Measurements from ENCODE around the gene CCDC183.
"Not testable (repeated sequence)": the region's sequence is repeated elsewhere in the genome, so short reads cannot be mapped to it uniquely, and the experiment has no call there.

Gene CCDC183

DNA sequence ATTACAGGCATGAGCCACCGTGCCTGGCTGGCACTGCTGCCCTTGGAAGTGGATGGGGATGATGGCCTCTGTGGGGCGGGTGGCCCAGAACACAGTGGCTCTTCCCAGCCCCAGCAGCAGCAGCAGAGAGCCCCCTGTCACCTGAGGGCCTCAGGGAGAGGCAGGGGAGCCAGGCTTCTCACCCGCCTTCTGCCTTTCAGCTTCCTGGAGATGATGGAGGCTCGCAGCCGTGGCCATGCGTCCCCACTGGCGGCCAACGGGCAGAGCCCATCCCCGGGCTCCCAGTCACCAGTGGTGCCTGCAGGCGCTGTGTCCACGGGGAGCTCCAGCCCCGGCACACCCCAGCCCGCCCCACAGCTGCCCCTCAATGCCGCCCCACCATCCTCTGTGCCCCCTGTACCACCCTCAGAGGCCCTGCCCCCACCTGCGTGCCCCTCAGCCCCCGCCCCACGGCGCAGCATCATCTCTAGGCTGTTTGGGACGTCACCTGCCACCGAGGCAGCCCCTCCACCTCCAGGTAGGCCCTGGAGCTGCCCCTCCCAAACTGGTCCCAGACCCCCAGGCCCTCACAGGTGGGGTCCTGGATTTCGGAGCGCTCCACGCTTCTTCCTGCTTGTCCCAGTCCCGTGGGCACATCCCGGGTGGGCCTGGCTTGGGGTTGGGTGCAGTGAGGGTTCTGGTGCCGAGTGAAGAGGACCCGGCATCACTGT is 41.2 kb downstream of the CCDC183 start:
- Histone ChIP-seq H3K4me3 (ENCODE audit: low read depth, low read length) (no peak overlapping the region), H3K9ac (ENCODE audit: low read depth, low read length) (no peak overlapping the region), H3K4me1 (ENCODE audit: control insufficient read depth, insufficient read depth, low read length) (peaks cover 15% of the 10 kb centered on the region), H3K36me3 (ENCODE audit: control insufficient read depth, insufficient read depth, low read length) (peaks cover 18% of the 10 kb centered on the region), H3K27me3 (ENCODE audit: control insufficient read depth, insufficient read depth, low read length) (no peaks in the 10 kb centered on the region), H3K9me3 (ENCODE audit: control insufficient read depth, insufficient read depth, low read length) (no peaks in the 10 kb centered on the region), H3K27ac (ENCODE audit: low read depth, low read length) (no peak overlapping the region)

DNA sequence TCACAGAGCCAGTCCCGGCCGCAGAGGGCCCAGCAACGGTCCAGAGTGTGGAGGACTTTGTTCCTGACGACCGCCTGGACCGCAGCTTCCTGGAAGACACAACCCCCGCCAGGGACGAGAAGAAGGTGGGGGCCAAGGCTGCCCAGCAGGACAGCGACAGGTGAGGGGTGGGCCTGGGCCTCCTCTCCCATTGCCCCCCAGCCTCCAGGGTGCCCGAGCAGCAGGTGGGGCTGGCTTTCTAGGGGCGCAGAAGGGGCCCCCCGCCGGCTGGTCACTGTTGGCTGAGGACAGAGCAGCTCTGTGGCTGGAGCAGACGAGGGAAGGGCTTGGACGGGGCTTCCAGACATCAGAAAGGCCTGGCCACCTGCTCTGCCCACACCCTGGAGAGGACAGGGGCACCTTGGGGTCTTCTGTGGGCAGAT is 41.7 kb downstream of the CCDC183 start:
- H3K27ac ChIP-seq (ENCODE audit: low read depth, low read length); H3K27me3 ChIP-seq (ENCODE audit: control insufficient read depth, insufficient read depth, low read length); H3K4me3 ChIP-seq (ENCODE audit: low read depth, low read length); H3K9ac ChIP-seq (ENCODE audit: low read depth, low read length); H3K9me3 ChIP-seq (ENCODE audit: control insufficient read depth, insufficient read depth, low read length): not testable (repeated sequence)
- peaks cover 12% of the 10 kb centered on the region for H3K36me3 ChIP-seq (ENCODE audit: control insufficient read depth, insufficient read depth, low read length)
- H3K4me1 ChIP-seq (ENCODE audit: control insufficient read depth, insufficient read depth, low read length): peaks cover 15% of the 10 kb centered on the region

DNA sequence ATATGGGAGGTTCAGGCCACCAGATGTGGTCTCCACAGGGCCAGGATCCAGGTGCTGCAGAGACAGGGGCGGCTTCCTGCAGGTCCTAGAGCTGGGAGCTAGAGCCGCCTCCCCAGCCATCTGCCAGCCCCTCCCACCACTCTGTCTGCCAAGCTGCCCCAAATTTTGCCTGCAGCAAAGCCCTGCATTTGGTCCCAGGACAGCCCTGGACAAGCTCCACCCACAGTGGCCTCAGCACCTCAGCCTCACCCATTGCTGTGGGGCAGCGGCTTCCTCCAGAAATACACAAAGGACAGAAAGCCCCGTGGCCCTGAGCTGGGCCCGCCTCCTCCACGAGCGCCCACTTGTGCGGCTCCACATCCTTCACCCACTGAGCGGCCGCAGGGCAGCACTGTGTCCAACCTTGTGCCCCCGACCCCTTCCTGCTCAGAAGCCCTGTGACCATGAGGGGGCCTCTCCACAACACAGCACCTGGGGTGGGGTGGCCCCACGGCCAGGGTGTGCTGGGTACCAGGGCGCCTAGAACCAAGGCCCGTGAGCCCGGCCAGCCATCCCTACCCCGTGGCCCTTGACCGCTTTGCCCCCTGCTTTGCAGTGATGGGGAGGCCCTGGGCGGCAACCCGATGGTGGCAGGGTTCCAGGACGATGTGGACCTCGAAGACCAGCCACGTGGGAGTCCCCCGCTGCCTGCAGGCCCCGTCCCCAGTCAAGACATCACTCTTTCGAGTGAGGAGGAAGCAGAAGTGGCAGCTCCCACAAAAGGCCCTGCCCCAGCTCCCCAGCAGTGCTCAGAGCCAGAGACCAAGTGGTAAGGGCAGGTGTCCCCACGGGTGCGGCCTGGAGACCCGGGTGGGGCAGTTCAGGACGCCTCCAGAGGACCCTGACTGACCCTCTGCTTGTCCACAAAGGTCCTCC is 42.4 kb downstream of the CCDC183 start:
- Histone ChIP-seq H3K9ac (ENCODE audit: low read depth, low read length) (no peak overlapping the region), H3K4me1 (ENCODE audit: control insufficient read depth, insufficient read depth, low read length) (peaks cover 15% of the 10 kb centered on the region), H3K27ac (ENCODE audit: low read depth, low read length) (no peak overlapping the region), H3K4me3 (ENCODE audit: low read depth, low read length) (no peak overlapping the region), H3K9me3 (ENCODE audit: control insufficient read depth, insufficient read depth, low read length) (no peaks in the 10 kb centered on the region), H3K36me3 (ENCODE audit: control insufficient read depth, insufficient read depth, low read length) (peaks cover 12% of the 10 kb centered on the region), H3K27me3 (ENCODE audit: control insufficient read depth, insufficient read depth, low read length) (no peaks in the 10 kb centered on the region)

DNA sequence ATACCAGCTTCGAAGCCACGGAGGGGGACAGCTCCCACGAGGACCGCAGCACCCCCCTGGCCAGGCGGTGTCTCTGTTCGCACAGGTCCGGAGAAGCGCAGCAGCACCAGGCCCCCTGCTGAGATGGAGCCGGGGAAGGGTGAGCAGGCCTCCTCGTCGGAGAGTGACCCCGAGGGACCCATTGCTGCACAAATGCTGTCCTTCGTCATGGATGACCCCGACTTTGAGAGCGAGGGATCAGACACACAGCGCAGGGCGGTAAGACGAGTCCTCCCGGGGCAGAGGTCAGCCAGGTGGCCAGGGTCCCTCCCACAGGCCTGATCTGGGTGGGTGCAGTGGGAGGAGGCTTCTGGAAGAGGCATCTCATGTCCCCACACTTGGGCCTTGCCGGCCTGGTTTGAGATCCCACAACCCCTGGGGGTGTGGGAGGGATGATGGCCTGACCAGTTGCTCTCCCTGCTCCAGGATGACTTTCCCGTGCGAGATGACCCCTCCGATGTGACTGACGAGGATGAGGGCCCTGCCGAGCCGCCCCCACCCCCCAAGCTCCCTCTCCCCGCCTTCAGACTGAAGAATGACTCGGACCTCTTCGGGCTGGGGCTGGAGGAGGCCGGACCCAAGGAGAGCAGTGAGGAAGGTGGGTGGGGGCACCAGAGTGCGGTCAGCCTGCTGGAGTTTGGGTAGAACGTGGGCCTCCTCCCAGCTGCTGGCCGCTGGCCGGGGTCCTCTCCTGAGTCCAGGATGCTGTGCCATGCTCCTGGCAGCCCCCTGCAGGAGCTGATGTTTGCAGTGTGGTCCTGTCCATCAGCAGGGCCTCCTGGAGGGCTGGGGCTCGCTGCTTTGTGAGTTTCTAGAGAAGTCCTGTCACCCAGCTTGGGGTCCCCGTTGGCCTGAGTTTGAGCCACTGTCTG is 43.3 kb downstream of the CCDC183 start:
- Histone ChIP-seq H3K9ac (ENCODE audit: low read depth, low read length) (no peak overlapping the region), H3K4me3 (ENCODE audit: low read depth, low read length) (no peak overlapping the region), H3K27me3 (ENCODE audit: control insufficient read depth, insufficient read depth, low read length) (no peaks in the 10 kb centered on the region), H3K4me1 (ENCODE audit: control insufficient read depth, insufficient read depth, low read length) (peaks cover 15% of the 10 kb centered on the region), H3K9me3 (ENCODE audit: control insufficient read depth, insufficient read depth, low read length) (no peaks in the 10 kb centered on the region), H3K27ac (ENCODE audit: low read depth, low read length) (peak overlapping the region; percentile 36), H3K36me3 (ENCODE audit: control insufficient read depth, insufficient read depth, low read length) (peaks cover 12% of the 10 kb centered on the region)

DNA sequence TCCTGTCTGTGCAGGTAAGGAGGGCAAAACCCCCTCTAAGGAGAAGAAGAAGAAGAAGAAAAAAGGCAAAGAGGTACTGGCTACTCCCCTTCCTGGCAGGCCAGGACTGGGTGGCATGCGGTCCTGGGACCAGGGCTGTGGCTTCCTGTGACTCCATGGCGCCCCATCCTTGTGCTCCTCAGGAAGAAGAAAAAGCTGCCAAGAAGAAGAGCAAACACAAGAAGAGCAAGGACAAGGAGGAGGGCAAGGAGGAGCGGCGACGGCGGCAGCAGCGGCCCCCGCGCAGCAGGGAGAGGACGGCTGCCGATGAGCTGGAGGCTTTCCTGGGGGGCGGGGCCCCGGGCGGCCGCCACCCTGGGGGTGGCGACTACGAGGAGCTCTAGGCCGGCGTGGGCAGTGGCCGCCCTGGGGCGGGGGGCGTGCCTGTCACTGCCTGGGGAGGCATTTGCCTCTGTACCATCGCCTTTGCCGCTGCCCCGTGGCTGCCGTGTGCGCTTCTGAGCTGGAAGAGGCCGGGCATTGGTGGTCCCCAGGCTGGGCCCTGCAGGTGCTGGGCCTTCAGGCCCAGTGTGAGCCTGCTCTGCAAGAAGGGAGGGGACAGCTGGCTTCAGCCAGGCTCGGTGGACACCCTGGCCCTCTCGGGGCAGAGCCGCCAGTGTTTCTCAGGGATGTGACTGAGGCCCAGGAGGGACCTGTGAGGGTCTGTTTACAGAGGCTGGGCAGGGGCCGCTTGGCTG is 44.2 kb downstream of the CCDC183 start:
- Histone ChIP-seq H3K9ac (ENCODE audit: low read depth, low read length) (no peak overlapping the region), H3K27me3 (ENCODE audit: control insufficient read depth, insufficient read depth, low read length) (no peaks in the 10 kb centered on the region), H3K36me3 (ENCODE audit: control insufficient read depth, insufficient read depth, low read length) (peaks cover 12% of the 10 kb centered on the region), H3K9me3 (ENCODE audit: control insufficient read depth, insufficient read depth, low read length) (no peaks in the 10 kb centered on the region), H3K27ac (ENCODE audit: low read depth, low read length) (peak overlapping the region; percentile 55), H3K4me3 (ENCODE audit: low read depth, low read length) (no peak overlapping the region), H3K4me1 (ENCODE audit: control insufficient read depth, insufficient read depth, low read length) (peaks cover 15% of the 10 kb centered on the region)

DNA sequence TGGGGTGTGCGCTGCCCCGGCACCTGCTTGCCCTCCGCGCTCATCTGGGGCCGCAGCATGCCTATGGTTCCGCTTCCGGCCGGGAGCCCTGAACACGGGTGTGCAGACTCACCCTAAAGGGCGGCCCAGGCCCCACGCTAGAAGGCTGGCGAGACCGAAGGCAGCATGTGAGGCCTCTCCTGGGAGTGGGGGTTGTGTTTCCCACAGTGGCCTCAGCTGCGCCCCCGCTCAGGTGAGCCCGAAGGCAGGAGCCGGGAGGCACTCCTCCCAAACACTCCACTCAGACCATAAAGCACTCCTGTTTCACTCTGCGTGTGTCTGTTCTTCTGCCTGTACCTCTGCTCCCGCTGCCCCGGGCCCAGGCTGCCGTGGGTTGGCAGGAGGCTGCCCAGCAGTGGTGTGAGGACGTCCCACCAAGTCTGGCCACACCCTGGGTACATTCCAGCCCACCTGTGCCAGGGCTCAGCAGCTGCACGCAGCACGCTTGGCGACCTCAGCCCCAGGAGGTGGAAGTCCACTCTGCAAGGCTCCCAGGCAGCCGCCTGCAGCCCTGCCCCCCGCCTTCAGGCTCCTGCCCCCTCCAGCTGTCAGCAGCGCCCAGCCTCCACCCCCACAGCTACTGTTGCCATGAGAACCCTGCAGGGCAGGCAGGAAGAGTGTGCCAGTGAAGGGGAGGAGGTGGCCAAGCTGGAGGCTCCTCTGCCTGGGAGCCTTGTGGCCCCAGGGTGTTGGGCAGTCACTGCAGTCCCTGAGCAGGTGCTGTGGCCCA is 44.9 kb downstream of the CCDC183 start:
- Histone ChIP-seq H3K9me3 (ENCODE audit: control insufficient read depth, insufficient read depth, low read length) (no peaks in the 10 kb centered on the region), H3K4me1 (ENCODE audit: control insufficient read depth, insufficient read depth, low read length) (peaks cover 15% of the 10 kb centered on the region), H3K36me3 (ENCODE audit: control insufficient read depth, insufficient read depth, low read length) (peaks cover 10% of the 10 kb centered on the region), H3K4me3 (ENCODE audit: low read depth, low read length) (no peak overlapping the region), H3K9ac (ENCODE audit: low read depth, low read length) (no peak overlapping the region), H3K27ac (ENCODE audit: low read depth, low read length) (peak overlapping the region; percentile 55), H3K27me3 (ENCODE audit: control insufficient read depth, insufficient read depth, low read length) (no peaks in the 10 kb centered on the region)

DNA sequence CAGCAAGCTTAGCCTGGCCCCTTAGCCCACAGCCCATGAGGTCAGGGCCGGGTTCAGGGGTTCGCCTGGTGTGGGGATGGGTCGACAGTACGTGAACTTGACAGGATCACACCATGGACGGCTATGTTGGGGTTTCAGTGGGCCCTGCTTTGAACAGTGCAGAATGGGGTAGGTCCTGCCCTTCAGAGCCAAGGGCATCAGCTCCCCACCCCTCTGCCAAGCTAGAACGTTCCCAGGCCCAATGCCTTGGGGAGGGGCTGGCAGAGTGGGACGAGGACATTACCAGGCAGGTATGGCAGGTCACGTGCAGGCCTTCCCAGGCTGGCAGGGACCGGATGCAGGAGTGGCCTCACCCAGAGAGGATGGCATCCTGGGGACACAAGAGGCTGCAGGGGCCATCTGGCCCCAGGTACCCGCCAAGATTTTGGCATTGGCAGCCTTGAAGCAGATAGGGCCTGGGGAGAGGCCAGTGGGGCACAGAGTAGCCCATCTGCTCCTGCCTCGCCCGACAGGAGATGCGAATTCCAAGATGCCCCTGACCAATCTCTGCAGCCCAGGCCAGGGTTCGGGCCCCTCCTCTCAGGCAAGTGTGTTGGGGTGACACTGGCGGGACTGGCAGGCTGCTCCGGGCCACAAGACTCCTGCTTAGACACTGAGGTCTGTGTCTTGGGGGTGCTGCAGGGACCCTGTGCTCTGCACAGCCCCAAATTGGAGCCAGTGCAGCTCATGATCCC is 45.7 kb downstream of the CCDC183 start:
- not testable (repeated sequence) for H3K9ac ChIP-seq (ENCODE audit: low read depth, low read length); H3K9me3 ChIP-seq (ENCODE audit: control insufficient read depth, insufficient read depth, low read length); H3K4me3 ChIP-seq (ENCODE audit: low read depth, low read length); H3K27ac ChIP-seq (ENCODE audit: low read depth, low read length); H3K27me3 ChIP-seq (ENCODE audit: control insufficient read depth, insufficient read depth, low read length); H3K36me3 ChIP-seq (ENCODE audit: control insufficient read depth, insufficient read depth, low read length)
- peaks cover 15% of the 10 kb centered on the region for H3K4me1 ChIP-seq (ENCODE audit: control insufficient read depth, insufficient read depth, low read length)

DNA sequence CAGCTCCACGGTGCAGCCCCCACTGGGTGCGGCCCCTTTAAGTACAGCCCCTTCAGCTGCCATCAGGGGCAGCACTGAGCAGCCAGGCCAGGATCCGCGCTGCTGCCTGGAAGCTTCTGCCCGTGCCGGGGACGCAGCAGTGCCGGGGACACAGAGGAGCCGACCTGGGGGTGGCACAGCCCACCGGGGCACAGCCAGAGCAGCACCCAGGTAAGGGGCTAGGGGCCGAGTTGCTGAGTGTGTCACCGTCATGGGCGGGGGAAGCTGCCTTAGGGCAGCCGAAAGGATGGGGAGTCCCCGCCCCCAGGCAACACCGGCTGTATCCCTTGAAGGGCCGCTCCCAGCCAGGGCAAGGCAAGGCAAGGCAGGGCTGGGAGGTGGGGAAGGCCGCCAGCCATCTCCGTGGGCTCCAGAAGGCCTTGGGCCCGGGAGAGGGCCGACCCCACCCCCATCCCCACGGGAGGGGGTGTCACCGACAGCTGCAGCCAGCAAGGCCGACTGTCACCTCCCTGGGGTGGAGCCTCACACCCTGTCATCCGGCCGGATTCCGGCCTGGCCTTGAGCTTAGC is 46.3 kb downstream of the CCDC183 start, which contains the start of gene AJM1:
AJM1 (plus strand) TSS at position 99 of the 569 bp plus-strand sequence. CDS start 1,937 bp downstream, outside the sequence.
- H3K27ac ChIP-seq (ENCODE audit: low read depth, low read length); H3K9ac ChIP-seq (ENCODE audit: low read depth, low read length); H3K36me3 ChIP-seq (ENCODE audit: control insufficient read depth, insufficient read depth, low read length); H3K27me3 ChIP-seq (ENCODE audit: control insufficient read depth, insufficient read depth, low read length); H3K9me3 ChIP-seq (ENCODE audit: control insufficient read depth, insufficient read depth, low read length): not testable (repeated sequence)
- Histone ChIP-seq H3K4me1 (ENCODE audit: control insufficient read depth, insufficient read depth, low read length) (peaks cover 15% of the 10 kb centered on the region), H3K4me3 (ENCODE audit: low read depth, low read length) (0 out of 2 replicates have a peak within 1 kb of the TSS, but pooled peaks have one; percentile 6)

DNA sequence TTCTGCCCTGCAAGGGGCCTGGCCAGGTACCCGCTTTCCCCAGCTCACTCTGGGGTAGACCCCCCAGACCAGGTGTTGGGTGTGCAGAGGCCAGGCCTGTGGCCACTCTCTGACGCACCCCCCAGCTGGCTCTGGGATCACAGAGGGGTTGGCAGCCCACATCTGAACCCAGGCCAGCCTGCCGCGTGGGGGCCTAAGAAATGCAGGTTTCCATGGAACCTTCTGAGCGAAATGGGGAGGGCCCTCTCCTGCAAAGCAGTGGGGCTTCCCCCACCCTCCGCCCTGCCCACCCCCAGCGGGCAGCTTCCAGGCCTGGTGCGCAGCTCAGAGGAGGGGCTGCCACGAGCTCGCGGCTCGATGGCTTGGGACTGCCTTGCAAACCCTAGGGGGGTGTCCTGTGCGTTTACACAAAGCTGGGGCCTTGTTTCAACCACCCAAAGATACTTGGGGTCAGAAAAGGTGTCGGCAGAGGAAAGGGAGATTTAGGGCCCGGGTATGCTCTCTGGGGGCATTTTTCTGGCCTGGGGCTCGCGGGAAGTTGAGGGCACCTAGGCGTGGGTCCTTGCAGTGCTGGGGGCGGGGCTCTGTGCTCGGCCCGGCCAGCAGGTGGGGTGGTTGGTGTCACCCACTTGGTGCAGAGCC is 47.1 kb downstream of the CCDC183 start:
- H3K9me3 ChIP-seq (ENCODE audit: control insufficient read depth, insufficient read depth, low read length); H3K9ac ChIP-seq (ENCODE audit: low read depth, low read length); H3K4me3 ChIP-seq (ENCODE audit: low read depth, low read length); H3K27ac ChIP-seq (ENCODE audit: low read depth, low read length); H3K36me3 ChIP-seq (ENCODE audit: control insufficient read depth, insufficient read depth, low read length); H3K27me3 ChIP-seq (ENCODE audit: control insufficient read depth, insufficient read depth, low read length): not testable (repeated sequence)
- peaks cover 15% of the 10 kb centered on the region for H3K4me1 ChIP-seq (ENCODE audit: control insufficient read depth, insufficient read depth, low read length)

Data from HUES48 (cell line).